ENCODE data around the gene ALX3.

ALX3 gene

GRCh38 chr1:110088739-110089316 lies 18.4 kb upstream of the ALX3 start:
- Histone ChIP-seq H3K4me1 (ENCODE audit: control insufficient read depth, insufficient read depth, low read depth, low read length) (peaks cover 8% of the 10 kb centered on the region), H2BK12ac (ENCODE audit: low read length in 2 of 2) (no peak overlapping the region), H4K91ac (ENCODE audit: low read length) (no peak overlapping the region)

DNA sequence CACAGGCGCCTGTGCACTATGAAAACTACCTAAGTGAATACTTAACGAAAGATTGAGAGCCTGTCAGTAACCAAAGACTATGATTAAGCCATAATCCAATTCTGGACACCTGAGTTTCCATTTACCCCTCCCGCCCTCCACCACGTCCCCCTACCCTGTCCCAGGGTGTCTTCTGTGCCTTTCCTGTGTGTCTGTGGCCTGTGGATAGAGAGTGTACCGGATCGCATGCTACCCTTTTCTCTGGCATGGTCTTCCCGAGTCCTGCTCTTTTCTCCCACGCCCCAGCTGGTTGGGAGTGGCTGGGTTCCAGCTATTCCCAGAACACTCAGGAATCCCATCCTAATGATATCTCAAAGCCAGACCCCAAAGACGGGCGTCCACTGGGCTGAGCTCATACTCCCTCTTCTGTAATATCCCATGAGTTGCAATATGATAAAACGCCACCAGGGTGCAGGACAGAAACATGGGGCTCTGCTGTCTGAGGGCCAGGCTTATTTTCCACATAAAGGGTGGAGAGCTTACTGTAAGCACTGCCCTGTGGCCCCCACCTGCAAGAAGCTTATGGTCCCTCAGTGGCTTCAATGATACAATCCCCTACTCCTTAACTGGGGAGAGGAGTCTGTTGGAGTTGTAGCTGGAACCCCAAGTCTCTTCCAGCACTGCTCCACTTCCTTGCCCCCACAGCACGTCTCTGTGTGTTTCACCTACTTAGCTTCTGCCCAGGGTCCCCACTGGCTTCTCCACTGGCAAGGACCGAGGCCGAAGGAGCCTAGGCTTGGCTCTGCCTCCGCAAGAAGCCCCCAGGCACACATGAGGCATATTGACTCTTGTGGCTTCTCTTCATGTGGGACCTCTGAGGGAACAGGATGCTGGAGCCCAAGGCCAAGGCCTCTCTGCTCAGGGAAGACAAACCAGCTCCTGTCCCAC lies 17.6 kb upstream of the ALX3 start:
- no peak overlapping the region for H3K4ac ChIP-seq (ENCODE audit: low read depth in 1 of 2, low read length in 2 of 2)
- no peak overlapping the region for H2AK5ac ChIP-seq (ENCODE audit: low read length, severe bottlenecking)
- H3K23ac ChIP-seq (ENCODE audit: low read length in 2 of 2), result no peak overlapping the region
- no peak overlapping the region for H2BK15ac ChIP-seq (ENCODE audit: low read depth, poor library complexity, severe bottlenecking)
- peak; percentile 66 for DNase-seq
- peaks cover 29 to 95% of the 10 kb centered on the region in 2 experiments for H3K27me3 ChIP-seq (ENCODE audit: control insufficient read depth in 1 of 2, insufficient read depth in 1 of 2, low read length in 2 of 2)
- H3K9me3 ChIP-seq (ENCODE audit: control insufficient read depth, low read length), result no peaks in the 10 kb centered on the region
- H2BK5ac ChIP-seq (ENCODE audit: low read depth, low read length, poor library complexity, severe bottlenecking), result no peak overlapping the region
- H3K4me3 ChIP-seq (ENCODE audit: insufficient read depth in 1 of 2, low read depth in 1 of 2, low read length in 2 of 2), result no peak overlapping the region
- H2BK120ac ChIP-seq (ENCODE audit: low read depth, low read length), result no peak overlapping the region
- 52% methylated on average over 15 of the region's 15 CpGs for WGBS
- no peak overlapping the region for H4K91ac ChIP-seq (ENCODE audit: low read length)
- peaks cover 9% of the 10 kb centered on the region for H3K4me1 ChIP-seq (ENCODE audit: control insufficient read depth, insufficient read depth, low read depth, low read length)
- no peak overlapping the region for H2BK12ac ChIP-seq (ENCODE audit: low read length in 2 of 2)
- no peaks in the 10 kb centered on the region for H3K36me3 ChIP-seq (ENCODE audit: control insufficient read depth in 1 of 2, insufficient read depth in 2 of 2, low read depth in 1 of 2, low read length in 2 of 2)
- H3K79me1 ChIP-seq (replicated peaks; ENCODE audit: low read length, poor library complexity, severe bottlenecking), result no peaks in the 10 kb centered on the region
- no peak overlapping the region for H3K9ac ChIP-seq (ENCODE audit: low read length)
- H3K4me2 ChIP-seq (ENCODE audit: low read length, poor library complexity, severe bottlenecking), result no peak overlapping the region
- no peak overlapping the region for H2AFZ ChIP-seq (ENCODE audit: low read depth, low read length)
- no peak overlapping the region for H3K18ac ChIP-seq (ENCODE audit: low read depth in 1 of 2, low read length in 2 of 2)
- no peak overlapping the region for H3K14ac ChIP-seq (ENCODE audit: low read length in 2 of 2)
- no peak overlapping the region for H3K27ac ChIP-seq (ENCODE audit: low read length, poor library complexity, severe bottlenecking)
- H4K8ac ChIP-seq (ENCODE audit: low read length), result no peak overlapping the region

More at GRCh38 chr1:110088739-110089316, 18.4 kb upstream of the ALX3 start:
- Histone ChIP-seq H3K4me3 (ENCODE audit: insufficient read depth in 1 of 2, low read depth in 1 of 2, low read length in 2 of 2) (no peak overlapping the region), H3K9me3 (ENCODE audit: control insufficient read depth, low read length) (no peaks in the 10 kb centered on the region), H3K4ac (ENCODE audit: low read depth in 1 of 2, low read length in 2 of 2) (no peak overlapping the region), H3K27me3 (ENCODE audit: control insufficient read depth in 1 of 2, insufficient read depth in 1 of 2, low read length in 2 of 2) (peaks cover 30 to 92% of the 10 kb centered on the region in 2 experiments), H3K79me1 (replicated peaks; ENCODE audit: low read length, poor library complexity, severe bottlenecking) (no peaks in the 10 kb centered on the region), H2AK5ac (ENCODE audit: low read length, severe bottlenecking) (no peak overlapping the region), H3K14ac (ENCODE audit: low read length in 2 of 2) (no peak overlapping the region), H3K18ac (ENCODE audit: low read depth in 1 of 2, low read length in 2 of 2) (no peak overlapping the region), H2BK15ac (ENCODE audit: low read depth, poor library complexity, severe bottlenecking) (no peak overlapping the region), H3K4me2 (ENCODE audit: low read length, poor library complexity, severe bottlenecking) (no peak overlapping the region), H2BK120ac (ENCODE audit: low read depth, low read length) (no peak overlapping the region), H3K36me3 (ENCODE audit: control insufficient read depth in 1 of 2, insufficient read depth in 2 of 2, low read depth in 1 of 2, low read length in 2 of 2) (no peaks in the 10 kb centered on the region), H3K23ac (ENCODE audit: low read length in 2 of 2) (no peak overlapping the region), H3K27ac (ENCODE audit: low read length, poor library complexity, severe bottlenecking) (no peak overlapping the region), H2AFZ (ENCODE audit: low read depth, low read length) (no peak overlapping the region), H2BK5ac (ENCODE audit: low read depth, low read length, poor library complexity, severe bottlenecking) (no peak overlapping the region), H4K8ac (ENCODE audit: low read length) (no peak overlapping the region), H3K9ac (ENCODE audit: low read length) (no peak overlapping the region)
- WGBS, result 66% methylated on average over 10 of the region's 10 CpGs
- no peak for DNase-seq

DNA sequence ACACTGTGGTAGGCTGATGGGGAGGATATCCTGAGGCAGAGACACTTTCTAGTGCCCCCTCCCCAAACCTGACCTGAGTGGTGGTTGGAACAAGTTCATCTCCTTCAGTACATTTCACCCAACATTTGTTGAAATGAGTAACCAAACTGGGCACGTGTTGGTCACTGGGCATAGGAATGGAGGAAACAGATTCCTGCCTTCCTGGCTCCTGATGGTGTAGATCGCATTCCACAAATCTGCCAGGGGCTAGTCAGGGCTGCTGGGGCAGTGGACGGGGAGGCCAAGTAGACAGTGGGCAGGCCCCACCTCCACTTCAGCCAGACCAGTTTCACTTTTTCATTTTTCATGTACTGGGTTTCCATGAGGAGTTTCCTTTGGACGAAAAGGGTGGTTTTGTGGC lies 16.5 kb upstream of the ALX3 start:
- H3K27me3 ChIP-seq (ENCODE audit: control insufficient read depth in 1 of 2, insufficient read depth in 1 of 2, low read length in 2 of 2), result peaks cover 35 to 95% of the 10 kb centered on the region in 2 experiments
- H3K36me3 ChIP-seq (ENCODE audit: control insufficient read depth in 1 of 2, insufficient read depth in 2 of 2, low read depth in 1 of 2, low read length in 2 of 2), result no peaks in the 10 kb centered on the region
- no peak overlapping the region for H4K91ac ChIP-seq (ENCODE audit: low read length)
- peaks cover 9% of the 10 kb centered on the region for H3K4me1 ChIP-seq (ENCODE audit: control insufficient read depth, insufficient read depth, low read depth, low read length)
- H2BK12ac ChIP-seq (ENCODE audit: low read length in 2 of 2), result no peak overlapping the region
- H3K18ac ChIP-seq (ENCODE audit: low read depth in 1 of 2, low read length in 2 of 2), result no peak overlapping the region
- no peak overlapping the region for H4K8ac ChIP-seq (ENCODE audit: low read length)
- no peak overlapping the region for H2BK120ac ChIP-seq (ENCODE audit: low read depth, low read length)
- no peak overlapping the region for H2AFZ ChIP-seq (ENCODE audit: low read depth, low read length)
- no peak overlapping the region for H3K27ac ChIP-seq (ENCODE audit: low read length, poor library complexity, severe bottlenecking)
- DNase-seq, result no peak
- WGBS, result 70% methylated on average over 3 of the region's 4 CpGs
- no peaks in the 10 kb centered on the region for H3K9me3 ChIP-seq (ENCODE audit: control insufficient read depth, low read length)
- H3K14ac ChIP-seq (ENCODE audit: low read length in 2 of 2), result no peak overlapping the region
- no peak overlapping the region for H2BK5ac ChIP-seq (ENCODE audit: low read depth, low read length, poor library complexity, severe bottlenecking)
- H3K9ac ChIP-seq (ENCODE audit: low read length), result no peak overlapping the region
- no peak overlapping the region for H3K4me3 ChIP-seq (ENCODE audit: insufficient read depth in 1 of 2, low read depth in 1 of 2, low read length in 2 of 2)
- no peak overlapping the region for H3K23ac ChIP-seq (ENCODE audit: low read length in 2 of 2)
- H2BK15ac ChIP-seq (ENCODE audit: low read depth, poor library complexity, severe bottlenecking), result no peak overlapping the region
- H3K4me2 ChIP-seq (ENCODE audit: low read length, poor library complexity, severe bottlenecking), result no peak overlapping the region
- no peak overlapping the region for H2AK5ac ChIP-seq (ENCODE audit: low read length, severe bottlenecking)
- H3K79me1 ChIP-seq (replicated peaks; ENCODE audit: low read length, poor library complexity, severe bottlenecking), result no peaks in the 10 kb centered on the region
- H3K4ac ChIP-seq (ENCODE audit: low read depth in 1 of 2, low read length in 2 of 2), result no peak overlapping the region

- Histone ChIP-seq H3K27me3 (ENCODE audit: control insufficient read depth in 1 of 2, insufficient read depth in 1 of 2, low read length in 2 of 2) (peaks cover 35 to 98% of the 10 kb centered on the region in 2 experiments), H3K4me1 (ENCODE audit: control insufficient read depth, insufficient read depth, low read depth, low read length) (peaks cover 9% of the 10 kb centered on the region), H2AK5ac (ENCODE audit: low read length, severe bottlenecking) (no peak overlapping the region), H3K4me2 (ENCODE audit: low read length, poor library complexity, severe bottlenecking) (no peak overlapping the region), H4K91ac (ENCODE audit: low read length) (no peak overlapping the region), H3K18ac (ENCODE audit: low read depth in 1 of 2, low read length in 2 of 2) (no peak overlapping the region), H3K27ac (ENCODE audit: low read length, poor library complexity, severe bottlenecking) (no peak overlapping the region), H4K8ac (ENCODE audit: low read length) (no peak overlapping the region), H2AFZ (ENCODE audit: low read depth, low read length) (no peak overlapping the region), H3K9me3 (ENCODE audit: control insufficient read depth, low read length) (no peaks in the 10 kb centered on the region), H3K9ac (ENCODE audit: low read length) (no peak overlapping the region), H3K23ac (ENCODE audit: low read length in 2 of 2) (no peak overlapping the region), H3K4ac (ENCODE audit: low read depth in 1 of 2, low read length in 2 of 2) (no peak overlapping the region), H3K4me3 (ENCODE audit: insufficient read depth in 1 of 2, low read depth in 1 of 2, low read length in 2 of 2) (no peak overlapping the region), H2BK5ac (ENCODE audit: low read depth, low read length, poor library complexity, severe bottlenecking) (no peak overlapping the region), H2BK120ac (ENCODE audit: low read depth, low read length) (no peak overlapping the region), H3K14ac (ENCODE audit: low read length in 2 of 2) (no peak overlapping the region), H2BK15ac (ENCODE audit: low read depth, poor library complexity, severe bottlenecking) (no peak overlapping the region), H3K79me1 (replicated peaks; ENCODE audit: low read length, poor library complexity, severe bottlenecking) (no peaks in the 10 kb centered on the region), H2BK12ac (ENCODE audit: low read length in 2 of 2) (no peak overlapping the region), H3K36me3 (ENCODE audit: control insufficient read depth in 1 of 2, insufficient read depth in 2 of 2, low read depth in 1 of 2, low read length in 2 of 2) (no peaks in the 10 kb centered on the region)
- WGBS, result 23% methylated on average over 5 of the region's 5 CpGs
- no peak for DNase-seq
Measured at GRCh38 chr1:110085671-110086070, 15.2 kb upstream of the ALX3 start.
